A549 (cell line): ENCODE measurements around the gene APOM.

ENCODE experiments used
- BHLHE40 ChIP-seq: IDR thresholded peaks from 2 replicates; pipeline ENCODE4 v1.6.1; 2012; ENCODE audit warnings: low read depth, low read length, inconsistent platforms
- CTCF ChIP-seq: fragments of >200 bp; sonication (Bioruptor Twin); formaldehyde crosslinking; IDR thresholded peaks from 3 replicates; pipeline ENCODE4 v1.5.1; 2016
- HDAC2 ChIP-seq: fragments of 200-600 bp; sonication (generic); IDR thresholded peaks from 2 replicates; pipeline ENCODE4 v1.6.1; 2016
- HOXA7 ChIP-seq: fragments of 250-450 bp; sonication (Bioruptor Pico); IDR thresholded peaks from 2 replicates; pipeline ENCODE4 v1.5.0; 2020; ENCODE audit warnings: mild to moderate bottlenecking, moderate library complexity
- JUN ChIP-seq, 2 experiments: fragments of >200 bp; sonication (Bioruptor Twin); formaldehyde crosslinking; IDR thresholded peaks; 2 replicates in 1 of 2; 3 replicates in 1 of 2; pipeline ENCODE4 v1.6.1; 2016 to 2017
- KDM1A ChIP-seq: fragments of 200-600 bp; sonication (generic); IDR thresholded peaks from 2 replicates; pipeline ENCODE4 v1.6.1; 2016; ENCODE audit warnings: low read depth, mild to moderate bottlenecking
- MAFK ChIP-seq: fragments of 450-650 bp; IDR thresholded peaks from 2 replicates; pipeline ENCODE4 v1.6.1; 2014; ENCODE audit not compliant: partially characterized antibody
- MYC ChIP-seq: IDR thresholded peaks from 2 replicates; pipeline ENCODE4 v1.6.1; 2012; ENCODE audit warnings: mild to moderate bottlenecking, inconsistent platforms, low read length, improper control_type of control experiment, borderline replicate concordance
- POLR2A ChIP-seq: IDR thresholded peaks from 2 replicates; pipeline ENCODE4 v1.6.1; 2012; ENCODE audit warnings: mild to moderate bottlenecking, low read length
- RARB ChIP-seq: fragments of 250-450 bp; sonication (Bioruptor Pico); IDR thresholded peaks from 2 replicates; pipeline ENCODE4 v1.8.0; 2021; ENCODE audit warnings: mild to moderate bottlenecking, moderate library complexity
- REST ChIP-seq: fragments of 200-600 bp; sonication (generic); IDR thresholded peaks from 2 replicates; pipeline ENCODE4 v1.6.1; 2016; ENCODE audit warnings: antibody characterized with exemption, mild to moderate bottlenecking, moderate library complexity
- SMC3 ChIP-seq: fragments of >200 bp; sonication (Bioruptor Twin); formaldehyde crosslinking; IDR thresholded peaks from 3 replicates; pipeline ENCODE4 v1.6.1; 2018; ENCODE audit warnings: inconsistent platforms
- TF ChIP-seq, protein P1 (sequence below): IDR thresholded peaks from 2 replicates; pipeline ENCODE4 v1.6.1; 2012

GRCh38 chr6:31692353-31692752 lies 36.7 kb downstream of the APOM start:
- TF ChIP-seq POLR2A (no peak), SMC3 (no peak), CTCF (no peak), RARB (no peak), KDM1A (no peak), JUN (IDR thresholded peaks at IDR 0.05) (no peak), HOXA7 (CRISPR knock-in tag) (no peak), MYC (no peak), BHLHE40 (no peak), HDAC2 (no peak), REST (no peak), MAFK (no peak)
- TF ChIP-seq, protein P1, sequence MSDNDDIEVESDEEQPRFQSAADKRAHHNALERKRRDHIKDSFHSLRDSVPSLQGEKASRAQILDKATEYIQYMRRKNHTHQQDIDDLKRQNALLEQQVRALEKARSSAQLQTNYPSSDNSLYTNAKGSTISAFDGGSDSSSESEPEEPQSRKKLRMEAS, result no peak
